HEK293 (cell line): Measurements from ENCODE around the gene SPAG5.

ENCODE experiments used
- BCL11B ChIP-seq: fragments of 450-650 bp; formaldehyde crosslinking; IDR thresholded peaks from 2 replicates; pipeline ENCODE4 v1.5.1; 2016; ENCODE audit warnings: low read depth, missing biosample characterization, missing genetic modification characterization
- CTCF ChIP-seq: fragments of 450-650 bp; formaldehyde crosslinking; IDR thresholded peaks from 2 replicates; pipeline ENCODE4 v1.5.1; 2016; ENCODE audit warnings: missing biosample characterization, missing genetic modification characterization
- HOXA7 ChIP-seq: sonication (generic); formaldehyde crosslinking; IDR thresholded peaks from 2 replicates; pipeline ENCODE4 v1.8.1; 2022; ENCODE audit warnings: missing genetic modification reagents, borderline replicate concordance
- KLF9 ChIP-seq: fragments of 450-650 bp; formaldehyde crosslinking; IDR thresholded peaks from 2 replicates; pipeline ENCODE4 v1.5.1; 2016; ENCODE audit warnings: missing biosample characterization, missing genetic modification characterization, low read depth
- ZBTB10 ChIP-seq: fragments of 450-650 bp; formaldehyde crosslinking; IDR thresholded peaks from 2 replicates; pipeline ENCODE4 v1.5.1; 2016; ENCODE audit warnings: missing biosample characterization, missing genetic modification characterization
- ZNF221 ChIP-seq: fragments of 450-650 bp; formaldehyde crosslinking; IDR thresholded peaks from 2 replicates; pipeline ENCODE4 v1.5.1; 2017; ENCODE audit warnings: missing biosample characterization, missing genetic modification characterization, borderline replicate concordance
- ZNF274 ChIP-seq, 2 experiments: fragments of 200-500 bp in 1 of 2; fragments of 450-650 bp in 1 of 2; sonication (Bioruptor generic) in 1 of 2; formaldehyde crosslinking in 1 of 2; IDR thresholded peaks; 2 replicates each; pipeline versions ENCODE4 v1.5.1 to v1.6.1; 2014 to 2016; ENCODE audit warnings: borderline replicate concordance in 1 of 2, inconsistent platforms in 1 of 2, low read length in 1 of 2, missing biosample characterization in 1 of 2, missing genetic modification characterization in 1 of 2
- ZNF510 ChIP-seq: fragments of 450-650 bp; formaldehyde crosslinking; IDR thresholded peaks from 2 replicates; pipeline ENCODE4 v1.5.1; 2018; ENCODE audit warnings: mild to moderate bottlenecking, missing genetic modification characterization, missing biosample characterization; ENCODE audit not compliant: insufficient replicate concordance
- ZXDB ChIP-seq: fragments of 450-650 bp; formaldehyde crosslinking; IDR thresholded peaks from 2 replicates; pipeline ENCODE4 v1.5.1; 2016; ENCODE audit warnings: missing biosample characterization, missing genetic modification characterization

- no peak for TF ChIP-seq ZBTB10 (tag by site-specific recombination)
- TF ChIP-seq KLF9: no peak
- no peak for TF ChIP-seq ZNF274 (IDR thresholded peaks at IDR 0.05; ENCODE audit: low read length)
- TF ChIP-seq ZNF274 (tag by site-specific recombination; IDR thresholded peaks at IDR 0.05; ENCODE audit: borderline replicate concordance): no peak
- TF ChIP-seq BCL11B (tag by site-specific recombination): no peak
- no peak for TF ChIP-seq ZNF221
- peak; percentile 91 for TF ChIP-seq CTCF
- no peak for TF ChIP-seq HOXA7 (CRISPR knock-in tag)
- TF ChIP-seq ZXDB (tag by site-specific recombination): no peak
- no peak for TF ChIP-seq ZNF510 (tag by site-specific recombination)
Measured at GRCh38 chr17:28547623-28548416, 51.0 kb downstream of the SPAG5 start.
